Epithelial cell of proximal tubule (primary cell): ENCODE measurements around the gene TMEM176B. TPM values are rescaled to one million over a fixed set of nuclear protein-coding genes. Genes with fewer than 3 reads are reported as not detected.
A peak's percentile ranks its signal among the peaks of the same experiment; 100 is the strongest.

Experiments
- DNase-seq: peaks from one replicate; pipeline ENCODE4 v3.0.0-alpha.2; 2011; ENCODE audit warnings: low read depth
- H3K4me3 ChIP-seq: 2 replicates; pipeline ENCODE4 v1.5.1; 2011; ENCODE audit warnings: low read depth, mild to moderate bottlenecking, low read length
- total RNA-seq: library from RNA; depleted of rRNA; stranded (reverse); fragments of >200 nt; gene quantifications from 2 replicates; pipeline ENCODE4 v1.2.3, GENCODE V29; 2015
- TF ChIP-seq, protein P1 (sequence below): conservative IDR thresholded peaks from 2 replicates; pipeline ENCODE4 v1.5.1; 2012; ENCODE audit warnings: low read depth, mild to moderate bottlenecking, low read length

TMEM176B gene
- total RNA-seq, 1 donor from 2014 or later: 1.7 TPM

GRCh38 chr7:150800581-150801241, 547 bp upstream of the TMEM176B start, which contains the start of gene TMEM176A:
Gene TMEM176A (plus strand): TSS chr7:150800769. CDS start chr7:150801551, 782 bp downstream.
- peak within 1 kb of the TSS; percentile 49 for H3K4me3 ChIP-seq
- no peak for DNase-seq
- TF ChIP-seq, protein P1, sequence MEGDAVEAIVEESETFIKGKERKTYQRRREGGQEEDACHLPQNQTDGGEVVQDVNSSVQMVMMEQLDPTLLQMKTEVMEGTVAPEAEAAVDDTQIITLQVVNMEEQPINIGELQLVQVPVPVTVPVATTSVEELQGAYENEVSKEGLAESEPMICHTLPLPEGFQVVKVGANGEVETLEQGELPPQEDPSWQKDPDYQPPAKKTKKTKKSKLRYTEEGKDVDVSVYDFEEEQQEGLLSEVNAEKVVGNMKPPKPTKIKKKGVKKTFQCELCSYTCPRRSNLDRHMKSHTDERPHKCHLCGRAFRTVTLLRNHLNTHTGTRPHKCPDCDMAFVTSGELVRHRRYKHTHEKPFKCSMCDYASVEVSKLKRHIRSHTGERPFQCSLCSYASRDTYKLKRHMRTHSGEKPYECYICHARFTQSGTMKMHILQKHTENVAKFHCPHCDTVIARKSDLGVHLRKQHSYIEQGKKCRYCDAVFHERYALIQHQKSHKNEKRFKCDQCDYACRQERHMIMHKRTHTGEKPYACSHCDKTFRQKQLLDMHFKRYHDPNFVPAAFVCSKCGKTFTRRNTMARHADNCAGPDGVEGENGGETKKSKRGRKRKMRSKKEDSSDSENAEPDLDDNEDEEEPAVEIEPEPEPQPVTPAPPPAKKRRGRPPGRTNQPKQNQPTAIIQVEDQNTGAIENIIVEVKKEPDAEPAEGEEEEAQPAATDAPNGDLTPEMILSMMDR: no peak

DNA sequence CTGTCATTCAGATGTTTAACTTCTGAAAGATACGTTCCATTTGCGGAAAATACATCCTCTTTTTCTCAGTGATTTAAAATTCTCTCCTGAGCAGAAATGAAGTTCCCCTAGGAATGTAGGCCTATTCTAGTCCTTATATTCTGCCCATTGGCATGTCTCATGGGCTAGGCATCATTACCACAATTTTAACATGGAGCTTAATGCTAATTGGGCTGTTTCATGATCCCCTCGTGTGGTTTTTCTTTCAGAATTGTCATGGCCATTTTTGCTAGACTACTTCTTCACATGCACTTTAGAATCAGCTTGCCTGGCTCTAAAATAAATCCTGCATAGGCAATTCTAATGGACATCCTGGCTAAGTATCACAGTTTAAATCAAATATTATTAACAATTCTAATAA, 1.0 kb downstream of the TMEM176B start:
- DNase-seq: no peak
- TF ChIP-seq, protein P1: no peak
- H3K4me3 ChIP-seq: no peak overlapping the region

DNA sequence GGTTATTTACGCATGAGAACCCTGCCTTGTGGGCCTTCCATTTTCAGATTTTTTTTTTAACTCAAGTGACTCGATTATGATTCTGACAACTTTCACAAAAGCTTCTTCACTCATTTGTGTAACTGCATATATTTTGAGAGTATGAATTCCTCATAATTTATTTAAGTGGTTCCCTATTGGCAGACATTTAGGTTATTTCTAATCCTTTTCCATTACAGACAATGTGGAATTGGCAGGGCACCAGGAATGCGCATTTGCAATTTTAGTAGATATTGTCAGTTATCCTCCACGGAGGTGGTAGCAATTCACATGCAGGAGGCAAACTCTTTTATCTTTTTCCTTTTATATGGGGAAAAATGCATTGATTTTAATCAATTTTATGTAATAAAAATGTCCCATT, 2.5 kb downstream of the TMEM176B start:
- no peak for DNase-seq

GRCh38 chr7:150793569-150794238, 6.5 kb downstream of the TMEM176B start:
- DNase-seq: no peak
- TF ChIP-seq, protein P1: no peak
- H3K4me3 ChIP-seq: no peak overlapping the region

More for the DNA sequence above, 2.5 kb downstream of the TMEM176B start:
- H3K4me3 ChIP-seq: no peak overlapping the region
- TF ChIP-seq, protein P1: no peak

- no peak overlapping the region for H3K4me3 ChIP-seq
- no peak for DNase-seq
- TF ChIP-seq, protein P1: no peak
These were observed 8.3 kb downstream of the TMEM176B start for GRCh38 chr7:150791746-150792452.

GRCh38 chr7:150791304-150791703, 8.9 kb downstream of the TMEM176B start:
- no peak overlapping the region for H3K4me3 ChIP-seq
- no peak for DNase-seq
- TF ChIP-seq, protein P1: no peak
